Hypothalamus (tissue), 51 donors: ENCODE measurements around the gene CXCL9.
"Not testable (repeated sequence)": the region's sequence is repeated elsewhere in the genome, so short reads cannot be mapped to it uniquely, and the experiment has no call there.

Source experiments
- DNase-seq, 51 donors: peaks; one replicate each; lab custom pipeline; 2025; lab: John Stamatoyannopoulos, UW

CXCL9 gene

DNA sequence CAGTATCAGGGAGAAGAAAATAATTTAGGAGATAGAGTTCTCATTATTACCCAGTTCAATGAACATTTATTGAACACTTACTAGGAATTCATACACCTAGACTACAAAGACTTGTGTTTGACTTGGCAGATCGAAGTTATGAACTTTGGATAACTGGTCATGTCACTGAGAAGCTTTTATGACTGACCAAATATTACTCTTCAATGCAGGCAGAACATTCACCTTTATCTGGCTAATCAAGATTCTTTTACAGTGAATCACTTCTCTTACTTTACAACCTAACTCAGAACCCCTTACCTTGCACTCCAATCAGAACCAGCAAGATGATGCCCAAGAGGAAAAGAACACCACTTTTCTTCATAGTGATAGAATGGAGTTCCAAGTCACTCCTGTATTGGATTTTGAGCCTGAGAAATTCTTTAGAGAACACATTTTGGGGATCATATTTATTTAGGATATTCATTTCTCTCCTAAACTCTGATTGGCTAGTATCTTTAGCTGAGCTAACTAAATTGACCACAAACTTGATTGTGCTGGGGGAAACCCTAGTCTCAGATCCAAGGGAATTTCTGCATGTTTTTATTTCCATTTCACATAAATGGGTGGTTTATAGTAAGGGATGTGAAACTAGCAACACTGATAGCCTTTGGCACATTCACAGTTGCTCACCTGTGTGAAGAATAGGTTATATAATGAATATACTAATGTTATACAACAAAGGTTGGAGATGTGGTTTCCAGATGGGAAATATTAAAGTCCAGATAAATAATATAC, at the start of gene CXCL9:
TSS of gene CXCL9 (minus strand) at position 421 of the 774 bp plus-strand sequence. CDS start at position 361, 60 bp downstream.
- DNase-seq: no peak

GRCh38 chr4:76055421-76055820, 48.1 kb upstream of the CXCL9 start:
- DNase-seq: no peak

DNA sequence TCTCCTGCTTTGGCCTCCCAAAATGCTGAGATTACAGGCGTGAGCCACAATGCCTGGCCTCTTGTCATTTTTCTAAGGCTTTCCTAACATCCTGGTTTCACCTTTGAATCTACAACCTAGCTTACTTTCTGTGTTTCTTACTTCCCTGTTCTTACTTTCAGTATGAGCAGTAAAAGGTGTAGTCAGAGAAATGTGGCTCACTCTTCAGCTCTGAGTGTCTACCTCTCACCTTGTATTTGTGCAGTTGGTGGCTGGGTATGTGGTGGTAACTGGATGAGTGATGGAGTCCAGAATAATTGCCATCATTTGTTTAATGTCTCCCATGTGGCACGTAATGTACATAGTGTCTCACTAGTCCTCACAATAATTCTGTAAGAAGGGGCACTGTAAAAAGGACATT, 47.7 kb upstream of the CXCL9 start:
- DNase-seq: no peak

GRCh38 chr4:76053730-76054129, 46.4 kb upstream of the CXCL9 start:
- no peak for DNase-seq

DNA sequence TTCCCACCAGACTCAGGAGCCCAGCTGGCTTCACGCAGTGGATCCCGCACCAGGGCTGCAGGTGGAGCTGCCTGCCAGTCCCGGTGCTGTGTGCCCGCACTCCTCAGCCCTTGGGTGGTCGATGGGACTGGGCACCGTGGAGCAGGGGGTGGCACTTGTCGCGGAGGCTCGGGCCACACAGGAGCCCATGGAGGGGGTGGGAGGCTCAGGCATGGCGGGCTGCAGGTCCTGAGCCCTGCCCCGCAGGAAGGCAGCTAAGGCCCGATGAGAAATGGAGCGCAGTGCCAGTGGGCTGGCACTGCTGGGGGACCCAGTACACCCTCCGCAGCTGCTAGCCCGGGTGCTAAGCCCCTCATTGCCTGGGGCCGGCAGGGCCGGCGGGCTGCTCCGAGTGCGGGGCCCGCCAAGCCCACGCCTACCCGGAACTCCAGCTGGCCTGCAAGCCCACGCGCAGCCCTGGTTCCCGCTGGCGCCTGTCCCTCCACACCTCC, 43.3 kb upstream of the CXCL9 start:
- DNase-seq: not testable (repeated sequence)

- not testable (repeated sequence) for DNase-seq
Observed at GRCh38 chr4:76049860-76050416, 42.6 kb upstream of the CXCL9 start.

- DNase-seq: not testable (repeated sequence)
Observed at GRCh38 chr4:76044686-76045085, 37.4 kb upstream of the CXCL9 start.

DNA sequence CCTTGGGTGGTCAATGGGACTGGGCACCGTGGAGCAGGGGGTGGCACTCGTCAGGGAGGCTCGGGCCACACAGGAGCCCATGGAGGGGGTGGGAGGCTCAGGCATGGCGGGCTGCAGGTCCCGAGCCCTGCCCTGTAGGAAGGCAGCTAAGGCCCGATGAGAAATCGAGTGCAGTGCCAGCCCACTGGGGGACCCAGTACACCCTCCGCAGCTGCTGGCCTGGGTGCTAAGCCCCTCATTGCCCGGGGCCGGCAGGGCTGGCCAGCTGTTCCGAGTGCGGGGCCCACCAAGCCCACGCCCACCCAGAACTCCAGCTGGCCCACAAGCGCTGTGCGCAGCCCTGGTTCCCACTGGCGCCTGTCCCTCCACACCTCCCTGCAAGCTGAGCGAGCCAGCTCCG, 36.0 kb upstream of the CXCL9 start:
- not testable (repeated sequence) for DNase-seq

DNA sequence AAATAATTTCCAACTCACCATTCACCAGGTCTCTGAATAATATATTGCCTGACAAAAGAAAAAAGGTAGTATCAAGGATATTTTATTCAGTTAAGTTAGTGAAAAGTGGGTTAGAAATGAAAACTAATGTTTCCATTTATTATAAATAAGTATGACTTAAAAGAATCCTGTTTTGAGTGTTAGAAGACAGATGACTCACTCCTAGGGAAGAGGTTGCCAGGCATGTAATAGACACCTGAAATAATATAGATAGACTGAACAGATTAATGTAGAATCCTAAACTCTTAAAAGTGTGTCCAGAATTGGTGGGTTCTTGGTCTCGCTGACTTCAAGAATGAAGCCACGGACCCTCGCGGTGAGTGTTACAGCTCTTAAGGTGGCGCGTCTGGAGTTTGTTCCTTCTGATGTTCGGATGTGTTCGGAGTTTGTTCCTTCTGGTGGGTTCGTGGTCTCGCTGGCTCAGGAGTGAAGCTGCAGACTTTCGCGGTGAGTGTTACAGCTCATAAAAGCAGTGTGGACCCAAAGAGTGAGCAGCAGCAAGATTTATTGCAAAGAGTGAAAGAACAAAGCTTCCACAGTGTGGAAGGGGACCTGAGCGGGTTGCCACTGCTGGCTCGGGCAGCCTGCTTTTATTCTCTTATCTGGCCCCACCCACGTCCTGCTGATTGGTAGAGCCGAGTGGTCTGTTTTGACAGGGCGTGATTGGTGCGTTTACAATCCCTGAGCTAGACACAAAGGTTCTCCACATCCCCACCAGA, 35.1 kb upstream of the CXCL9 start:
- DNase-seq: not testable (repeated sequence)

DNA sequence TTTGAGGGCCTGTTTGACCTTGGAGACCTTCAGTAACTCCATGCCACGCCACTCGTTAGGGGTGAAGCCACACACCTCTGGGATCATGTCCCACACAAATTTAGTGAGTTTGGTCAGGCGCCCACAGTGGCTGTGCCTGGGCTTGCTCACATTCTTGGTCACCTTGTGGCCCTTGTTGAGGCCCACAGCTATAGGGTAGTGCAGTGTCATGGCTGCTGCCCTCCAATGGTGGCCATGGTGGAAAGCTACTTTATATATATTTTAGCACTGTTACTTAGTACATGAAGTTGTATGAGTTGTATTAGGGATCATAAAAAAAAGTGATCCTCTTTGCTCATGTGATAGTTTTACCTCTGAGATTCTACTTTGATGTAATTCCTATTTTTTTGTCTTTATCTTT, 29.5 kb upstream of the CXCL9 start:
- DNase-seq: no peak

DNA sequence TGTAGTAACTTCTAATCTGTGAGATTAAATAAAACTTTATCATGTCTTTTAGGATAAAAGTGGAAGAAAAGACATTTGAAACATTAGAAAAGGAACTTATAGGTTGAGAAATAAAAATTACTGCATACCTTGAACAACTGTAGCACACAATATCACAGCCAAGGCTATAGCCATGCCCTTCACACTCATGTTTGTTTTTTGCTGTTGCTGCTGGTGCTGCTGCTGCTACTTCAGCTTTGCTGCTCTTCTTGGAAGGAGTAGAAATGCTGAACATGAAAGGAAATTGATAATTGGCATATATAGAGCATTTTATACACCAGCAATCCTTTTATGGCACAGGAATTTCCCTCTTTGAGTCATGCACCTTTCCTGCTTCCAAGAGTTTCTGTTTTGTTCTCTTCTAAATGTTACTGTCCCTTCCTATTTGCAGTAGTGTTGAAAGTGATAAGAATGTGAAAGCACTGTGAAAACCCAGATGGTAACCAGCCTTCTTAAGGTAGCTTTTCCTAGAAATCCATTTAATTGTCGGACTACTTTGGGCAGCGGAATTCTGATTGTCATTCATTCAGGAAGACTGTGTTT, 28.6 kb upstream of the CXCL9 start, which contains the start of gene CXCL11:
TSS of gene CXCL11 (minus strand) at position 272 of the 582 bp plus-strand sequence. CDS start at position 189, 83 bp downstream.
- no peak for DNase-seq

DNA sequence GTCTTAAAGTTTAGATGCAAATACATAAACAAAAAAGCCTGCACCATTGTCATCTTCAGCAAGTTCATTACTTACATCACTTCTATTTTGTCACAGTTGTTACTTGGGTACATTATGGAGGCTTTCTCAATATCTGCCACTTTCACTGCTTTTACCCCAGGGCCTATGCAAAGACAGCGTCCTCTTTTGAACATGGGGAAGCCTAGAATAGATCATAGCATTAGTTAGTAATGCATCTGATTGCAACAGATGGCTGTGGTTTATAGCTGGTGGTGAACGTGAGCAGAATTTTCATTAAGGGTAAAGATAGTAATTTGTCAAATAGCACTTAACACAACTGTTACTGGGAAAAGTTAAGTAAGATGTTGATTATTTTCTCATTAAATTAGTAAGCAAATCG, 27.8 kb upstream of the CXCL9 start:
- DNase-seq: no peak

- no peak for DNase-seq
Observed at GRCh38 chr4:76029300-76029699, 22.0 kb upstream of the CXCL9 start.

DNA sequence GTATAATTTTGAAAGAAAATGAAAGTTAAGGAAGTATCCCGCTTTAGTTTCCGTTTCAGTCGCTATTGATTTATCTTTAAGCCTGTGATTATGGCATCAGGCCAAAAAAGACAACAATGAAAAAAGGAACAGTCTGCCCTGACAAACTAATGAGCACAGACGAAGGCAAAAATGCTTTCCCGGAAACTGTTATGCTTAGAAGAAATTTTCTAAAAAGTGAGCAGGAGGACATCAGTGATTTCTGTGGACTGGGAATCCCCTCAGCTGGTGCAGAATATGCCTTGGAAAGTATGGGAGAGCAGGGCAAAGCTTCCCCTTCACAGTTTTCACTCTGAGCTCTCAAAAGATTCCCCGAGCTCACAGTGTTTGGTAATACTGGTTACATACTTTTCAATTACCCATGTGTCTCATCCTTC, 21.0 kb upstream of the CXCL9 start:
- DNase-seq: no peak

DNA sequence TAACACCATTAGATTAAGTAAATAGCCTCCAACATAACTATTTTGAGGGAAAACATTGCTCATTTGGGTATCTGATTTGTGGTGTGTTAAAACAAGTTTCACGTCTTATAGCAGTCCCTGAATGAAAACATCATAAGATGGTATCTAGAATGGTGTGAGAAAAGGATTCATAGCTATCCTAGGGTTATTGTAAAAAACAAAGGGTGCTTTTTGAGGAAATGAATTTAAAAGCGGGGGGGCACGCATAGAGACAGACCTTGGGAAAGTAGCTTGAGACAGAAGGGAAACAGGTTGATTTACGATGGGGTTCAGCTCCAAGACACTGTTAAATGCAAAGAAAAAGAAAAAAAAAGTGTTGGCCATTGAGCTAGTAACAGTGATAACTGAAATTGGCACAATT, 16.8 kb upstream of the CXCL9 start:
- no peak for DNase-seq

DNA sequence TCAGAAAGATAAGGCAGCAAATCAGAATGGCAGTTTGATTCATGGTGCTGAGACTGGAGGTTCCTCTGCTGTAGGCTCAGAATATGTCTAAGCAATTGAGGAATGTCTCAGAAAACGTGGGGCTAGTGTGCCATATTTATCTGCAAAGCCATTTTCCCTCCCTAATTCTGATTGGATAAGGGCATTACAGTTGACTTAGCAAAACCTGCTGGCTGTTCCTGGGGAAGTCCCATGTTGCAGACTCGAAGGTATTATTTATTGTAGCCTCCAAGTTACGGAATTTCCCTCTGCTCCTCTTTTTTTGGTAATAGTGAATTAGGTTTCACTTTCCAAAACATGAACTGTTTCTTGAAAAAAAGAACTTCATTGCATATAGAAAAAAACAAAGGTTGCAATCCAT, 16.1 kb upstream of the CXCL9 start, which contains the start of gene CXCL10:
TSS of gene CXCL10 (minus strand) at position 109 of the 400 bp plus-strand sequence. CDS start at position 43, 66 bp downstream.
- no peak for DNase-seq

- DNase-seq: no peak
Observed at GRCh38 chr4:76022677-76023076, 15.4 kb upstream of the CXCL9 start.

DNA sequence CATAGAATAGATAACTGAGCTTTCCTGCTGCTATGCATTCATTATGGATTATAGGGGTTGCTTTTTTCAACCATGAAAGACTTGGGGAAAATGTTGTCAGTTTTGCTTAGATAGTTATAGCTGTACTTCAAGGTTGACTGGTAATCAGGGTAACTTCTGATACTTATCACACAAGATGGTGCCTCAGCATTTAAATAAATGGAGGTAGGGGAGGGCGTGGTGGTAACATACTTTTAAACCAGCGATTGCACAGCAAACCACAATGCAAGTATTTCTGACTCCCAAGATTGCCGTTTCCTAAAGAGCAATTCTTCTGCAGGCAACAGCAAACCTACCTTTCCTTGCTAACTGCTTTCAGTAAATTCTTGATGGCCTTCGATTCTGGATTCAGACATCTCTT, 14.7 kb upstream of the CXCL9 start:
- no peak for DNase-seq

DNA sequence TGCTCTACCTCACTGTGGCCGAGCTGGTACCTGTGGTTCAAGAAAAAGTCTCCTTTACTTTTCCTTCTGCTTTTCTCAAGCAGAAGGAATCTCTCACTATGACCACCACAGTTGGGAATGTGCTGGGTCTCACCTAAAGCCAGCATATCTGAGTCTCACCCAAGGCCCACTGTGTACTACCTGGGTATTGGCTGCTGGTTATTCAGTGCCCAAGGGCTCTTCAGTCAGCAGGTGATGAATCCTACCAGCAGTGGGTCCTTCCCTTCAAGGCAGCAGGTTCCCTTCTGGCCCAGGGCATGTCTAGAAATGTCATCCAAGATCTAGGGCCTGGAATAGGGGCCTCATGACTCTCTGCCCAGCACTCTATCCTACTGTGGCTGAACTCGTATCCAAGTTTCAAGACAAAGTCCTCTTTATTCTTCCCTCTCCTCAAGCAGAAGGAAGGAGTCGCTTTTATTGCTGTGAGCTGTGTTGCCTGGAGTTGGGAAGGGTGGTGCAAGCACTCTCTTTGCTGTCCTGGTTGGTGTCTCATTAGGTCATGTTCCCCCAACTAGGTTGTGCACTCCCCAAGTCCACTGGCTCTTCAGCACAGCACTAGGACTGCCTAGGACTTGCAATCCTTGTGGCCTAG, 9.9 kb upstream of the CXCL9 start:
- DNase-seq: no peak

GRCh38 chr4:76016393-76016792, 9.1 kb upstream of the CXCL9 start:
- no peak for DNase-seq
